CD4-positive, alpha-beta T cell treated with Interleukin-6 for 4 hours (primary cell): ENCODE data around the gene RPL12.

Experiments used
- DNase-seq: peaks from one replicate; pipeline ENCODE4 v3.0.0-alpha.2; 2020; ENCODE audit warnings: mixed read lengths

RPL12 gene

DNA sequence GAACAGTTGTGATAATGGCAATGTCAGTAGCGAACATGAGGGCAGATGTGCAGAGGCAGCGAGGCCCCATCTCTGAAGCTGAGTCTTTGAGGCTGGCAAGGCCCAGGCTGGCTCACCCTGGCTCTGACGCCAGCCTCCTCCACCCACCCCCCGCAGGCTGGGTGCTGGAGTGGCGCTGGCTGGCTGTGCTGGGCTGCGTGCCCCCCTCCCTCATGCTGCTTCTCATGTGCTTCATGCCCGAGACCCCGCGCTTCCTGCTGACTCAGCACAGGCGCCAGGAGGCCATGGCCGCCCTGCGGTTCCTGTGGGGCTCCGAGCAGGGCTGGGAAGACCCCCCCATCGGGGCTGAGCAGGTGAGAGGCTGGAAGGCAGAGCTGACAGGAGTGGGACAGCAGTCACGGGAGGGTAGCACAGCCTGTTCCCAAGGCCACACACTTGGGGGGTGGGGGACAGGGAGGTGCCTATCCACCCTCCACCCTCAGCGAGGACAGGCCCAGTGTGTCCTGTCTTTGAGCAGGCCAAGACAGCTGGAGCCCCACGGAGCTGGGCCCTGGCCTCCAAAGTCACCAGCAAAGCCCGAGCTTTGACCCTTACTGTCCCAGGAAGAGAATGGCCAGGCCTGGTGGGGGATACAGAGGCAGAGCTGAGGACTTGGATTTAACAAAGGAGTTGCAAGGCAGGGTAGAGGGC lies 48.7 kb downstream of the RPL12 start:
- DNase-seq: no peak

- no peak for DNase-seq
Measured at GRCh38 chr9:127399736-127400269, 51.4 kb downstream of the RPL12 start.

DNA sequence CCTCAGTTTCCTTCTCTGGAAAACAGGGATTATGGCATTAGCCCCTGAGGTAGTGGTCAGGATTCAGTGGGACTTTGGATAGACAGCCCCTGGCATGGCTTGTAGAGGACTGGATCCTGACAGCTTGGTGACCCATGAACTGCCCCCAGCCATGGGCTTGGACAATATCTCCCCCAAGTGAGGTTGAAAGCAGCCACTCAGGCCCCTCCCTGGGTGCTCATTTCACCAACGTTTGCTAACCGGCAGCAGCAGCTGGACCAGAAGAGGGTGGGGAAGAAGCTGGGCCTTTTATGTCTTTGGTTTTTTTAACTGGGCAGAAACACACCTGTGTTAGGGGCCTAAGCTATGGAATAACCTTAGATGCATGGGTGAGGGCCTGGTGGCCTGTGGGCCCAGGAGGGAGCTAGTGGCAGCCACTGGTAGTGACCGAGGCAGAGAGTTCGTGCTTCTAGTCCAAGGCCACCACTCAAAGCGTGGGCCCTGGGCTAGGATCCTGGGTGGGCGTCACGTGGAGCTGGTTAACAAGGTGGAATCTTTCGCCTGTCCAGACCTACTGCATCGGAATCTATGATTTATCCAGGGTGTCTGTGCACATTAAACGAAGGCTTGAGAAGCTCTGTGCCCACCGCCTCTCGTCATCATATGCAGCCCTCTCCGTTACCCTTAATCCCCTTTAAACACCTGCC lies 52.3 kb downstream of the RPL12 start:
- DNase-seq: no peak

DNA sequence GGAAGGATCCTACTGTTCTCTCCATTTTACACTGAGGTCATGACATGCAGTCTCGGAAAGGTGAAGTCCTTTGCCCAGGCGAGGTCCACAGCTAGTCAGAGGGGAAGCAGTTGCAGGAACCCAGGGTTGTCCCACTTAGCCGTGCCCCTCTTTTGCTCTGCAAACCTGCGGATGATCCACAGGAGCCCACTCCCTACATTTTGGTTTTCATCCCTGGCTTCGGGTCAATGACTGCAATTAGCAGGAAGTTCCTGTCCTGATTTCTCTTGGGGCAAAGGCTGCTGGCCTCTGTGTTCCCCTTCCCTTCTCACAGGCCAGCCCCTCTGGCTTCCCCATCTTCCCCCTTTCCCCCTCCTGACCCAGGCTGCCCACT lies 52.9 kb downstream of the RPL12 start:
- DNase-seq: no peak
